22Rv1 (cell line): ENCODE results near the gene FAM107B.

Experiments used
- CTCF ChIP-seq: fragments of 450-650 bp; IDR thresholded peaks from 2 replicates; pipeline ENCODE4 v1.5.1; 2017; ENCODE audit warnings: mild to moderate bottlenecking
- ZFX ChIP-seq: fragments of 450-650 bp; IDR thresholded peaks from 2 replicates; pipeline ENCODE4 v1.6.1; 2017; ENCODE audit warnings: antibody characterized with exemption, borderline replicate concordance

- TF ChIP-seq CTCF: no peak
- TF ChIP-seq ZFX: no peak
Observed at GRCh38 chr10:14527134-14527844, 247.4 kb downstream of the FAM107B start.
